GM19193 (cell line): ENCODE measurements around the gene ZMYND15.

Source experiments
- POLR2A ChIP-seq: IDR thresholded peaks from 4 replicates; pipeline ENCODE4 v1.6.1; 2011; ENCODE audit not compliant: insufficient read depth, insufficient read length; ENCODE audit errors: extremely low read depth

ZMYND15 gene

GRCh38 chr17:4735876-4736651, 3.6 kb upstream of the ZMYND15 start:
- no peak for TF ChIP-seq POLR2A

- TF ChIP-seq POLR2A: no peak
Observed at GRCh38 chr17:4738136-4739121, 1.2 kb upstream of the ZMYND15 start.

GRCh38 chr17:4740025-4740351, 355 bp downstream of the ZMYND15 start:
- TF ChIP-seq POLR2A: no peak

GRCh38 chr17:4740584-4740983, 951 bp downstream of the ZMYND15 start:
- no peak for TF ChIP-seq POLR2A

GRCh38 chr17:4741544-4741943, 1.9 kb downstream of the ZMYND15 start:
- no peak for TF ChIP-seq POLR2A

- no peak for TF ChIP-seq POLR2A
Observed at GRCh38 chr17:4742133-4742532, 2.5 kb downstream of the ZMYND15 start.

GRCh38 chr17:4742629-4743028, 3.0 kb downstream of the ZMYND15 start:
- no peak for TF ChIP-seq POLR2A

GRCh38 chr17:4743216-4743615, 3.6 kb downstream of the ZMYND15 start:
- TF ChIP-seq POLR2A: no peak

GRCh38 chr17:4743898-4744297, 4.3 kb downstream of the ZMYND15 start:
- no peak for TF ChIP-seq POLR2A

GRCh38 chr17:4744999-4745969, 5.7 kb downstream of the ZMYND15 start:
- no peak for TF ChIP-seq POLR2A

- no peak for TF ChIP-seq POLR2A
Observed at GRCh38 chr17:4747847-4748246, 8.2 kb downstream of the ZMYND15 start.

GRCh38 chr17:4748686-4749085, 9.1 kb downstream of the ZMYND15 start:
- no peak for TF ChIP-seq POLR2A

GRCh38 chr17:4750606-4751005, 11.0 kb downstream of the ZMYND15 start:
- TF ChIP-seq POLR2A: no peak

- TF ChIP-seq POLR2A: no peak
Observed at GRCh38 chr17:4751932-4752331, 12.3 kb downstream of the ZMYND15 start.

GRCh38 chr17:4753392-4753791, 13.8 kb downstream of the ZMYND15 start:
- TF ChIP-seq POLR2A: no peak
